22Rv1 (cell line): ENCODE data around the gene SYVN1.

ENCODE experiments used
- H3K27ac ChIP-seq: fragments of 450-650 bp; 2 replicates; pipeline ENCODE4 v1.5.1; 2017
- ZFX ChIP-seq: fragments of 450-650 bp; IDR thresholded peaks from 2 replicates; pipeline ENCODE4 v1.6.1; 2017; ENCODE audit warnings: antibody characterized with exemption, borderline replicate concordance
- TF ChIP-seq, protein P1 (sequence below): fragments of 450-650 bp; IDR thresholded peaks from 2 replicates; pipeline ENCODE4 v1.5.1; 2017; ENCODE audit warnings: mild to moderate bottlenecking

SYVN1 gene

DNA sequence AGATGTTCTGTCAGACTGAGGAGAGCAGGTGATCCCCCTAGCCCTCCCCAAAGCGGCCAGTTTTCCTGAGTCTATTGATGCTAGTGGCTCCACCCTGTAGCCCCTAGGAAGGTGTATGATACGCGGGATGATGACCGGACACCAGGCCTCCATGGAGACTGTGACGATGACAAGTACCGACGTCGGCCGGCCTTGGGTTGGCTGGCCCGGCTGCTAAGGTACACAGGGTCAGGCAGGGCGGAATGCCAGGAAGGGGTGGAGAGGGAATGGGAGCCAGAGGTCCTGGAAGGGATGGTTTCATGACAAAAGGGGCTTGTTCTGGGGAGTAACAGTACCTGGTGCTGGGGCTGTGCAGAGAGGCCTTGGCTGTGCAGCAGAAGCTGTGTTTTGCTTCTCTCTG lies 47.1 kb downstream of the SYVN1 start:
- TF ChIP-seq, protein P1, sequence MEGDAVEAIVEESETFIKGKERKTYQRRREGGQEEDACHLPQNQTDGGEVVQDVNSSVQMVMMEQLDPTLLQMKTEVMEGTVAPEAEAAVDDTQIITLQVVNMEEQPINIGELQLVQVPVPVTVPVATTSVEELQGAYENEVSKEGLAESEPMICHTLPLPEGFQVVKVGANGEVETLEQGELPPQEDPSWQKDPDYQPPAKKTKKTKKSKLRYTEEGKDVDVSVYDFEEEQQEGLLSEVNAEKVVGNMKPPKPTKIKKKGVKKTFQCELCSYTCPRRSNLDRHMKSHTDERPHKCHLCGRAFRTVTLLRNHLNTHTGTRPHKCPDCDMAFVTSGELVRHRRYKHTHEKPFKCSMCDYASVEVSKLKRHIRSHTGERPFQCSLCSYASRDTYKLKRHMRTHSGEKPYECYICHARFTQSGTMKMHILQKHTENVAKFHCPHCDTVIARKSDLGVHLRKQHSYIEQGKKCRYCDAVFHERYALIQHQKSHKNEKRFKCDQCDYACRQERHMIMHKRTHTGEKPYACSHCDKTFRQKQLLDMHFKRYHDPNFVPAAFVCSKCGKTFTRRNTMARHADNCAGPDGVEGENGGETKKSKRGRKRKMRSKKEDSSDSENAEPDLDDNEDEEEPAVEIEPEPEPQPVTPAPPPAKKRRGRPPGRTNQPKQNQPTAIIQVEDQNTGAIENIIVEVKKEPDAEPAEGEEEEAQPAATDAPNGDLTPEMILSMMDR, result no peak
- TF ChIP-seq ZFX, result no peak
- H3K27ac ChIP-seq, result no peak overlapping the region

DNA sequence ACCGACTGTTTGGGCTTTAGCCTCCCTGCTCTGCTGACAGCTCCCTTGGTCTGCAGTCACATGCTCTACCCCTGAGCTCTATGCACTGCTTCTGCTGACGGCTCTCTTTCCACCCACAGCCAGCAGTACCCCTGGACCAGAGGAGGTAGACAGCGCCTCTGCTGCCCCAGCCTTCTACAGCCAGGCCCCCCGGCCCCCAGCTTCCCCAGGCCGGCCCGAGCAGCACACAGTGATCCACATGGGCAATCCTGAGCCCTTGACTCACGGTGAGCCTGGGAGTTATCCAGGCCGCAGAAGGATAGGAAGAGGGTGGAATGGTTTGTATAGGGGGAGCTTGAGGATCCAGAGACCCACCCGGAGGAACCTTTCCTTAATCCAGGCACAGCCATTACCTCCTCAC lies 47.5 kb downstream of the SYVN1 start:
- H3K27ac ChIP-seq, result no peak overlapping the region
- TF ChIP-seq, protein P1, result no peak
- TF ChIP-seq ZFX, result no peak

DNA sequence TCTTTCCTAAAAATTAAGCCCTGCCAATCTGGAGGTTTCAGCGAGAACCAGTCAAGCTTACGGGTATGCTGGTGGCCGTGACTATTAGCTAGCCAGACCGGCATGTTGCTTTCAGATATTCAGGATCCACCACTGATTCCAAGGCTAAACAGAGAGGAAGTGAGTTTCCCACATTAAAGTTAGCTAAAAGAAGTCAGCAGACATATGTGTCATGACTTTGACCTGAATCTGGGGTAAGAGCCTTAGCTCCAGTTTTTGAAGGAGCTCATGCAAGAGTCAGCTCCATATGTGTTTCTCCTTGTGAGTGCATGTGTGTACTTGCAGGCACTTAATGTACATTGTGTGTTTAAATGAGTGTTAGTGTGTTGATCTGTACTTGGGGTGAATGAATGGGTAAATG lies 48.9 kb downstream of the SYVN1 start:
- TF ChIP-seq ZFX, result no peak
- TF ChIP-seq, protein P1, result no peak
- H3K27ac ChIP-seq, result no peak overlapping the region

DNA sequence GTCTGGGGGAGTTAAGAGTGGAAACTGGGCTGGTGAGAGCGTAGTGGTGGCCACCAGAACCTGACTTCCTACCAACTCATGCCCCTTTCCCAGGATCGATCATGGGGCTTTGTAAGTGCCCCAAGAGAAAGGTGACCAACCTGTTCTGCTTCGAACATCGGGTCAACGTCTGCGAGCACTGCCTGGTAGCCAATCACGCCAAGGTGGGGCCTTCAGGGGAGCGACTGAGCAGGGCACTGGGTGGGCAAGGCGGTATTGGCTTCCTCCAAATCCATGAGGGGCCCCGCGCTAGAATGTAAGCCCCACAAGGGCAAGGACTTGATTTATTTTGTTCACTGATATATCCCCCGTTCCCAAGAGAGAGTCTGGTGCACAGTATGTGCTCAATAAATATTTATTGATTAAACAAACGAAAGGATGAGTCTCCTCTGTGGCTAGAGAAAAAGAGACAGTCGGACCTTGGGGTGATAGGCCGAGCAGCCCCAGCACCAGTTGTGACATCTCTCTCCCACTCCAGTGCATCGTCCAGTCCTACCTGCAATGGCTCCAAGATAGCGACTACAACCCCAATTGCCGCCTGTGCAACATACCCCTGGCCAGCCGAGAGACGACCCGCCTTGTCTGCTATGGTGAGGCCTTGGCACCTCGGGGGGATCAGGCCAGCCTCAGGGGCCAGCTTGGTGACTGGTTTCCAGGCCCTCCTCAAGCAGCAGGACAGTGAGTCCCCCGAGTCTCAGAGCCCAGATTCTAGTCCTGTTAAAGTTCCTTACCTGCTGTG lies 49.5 kb downstream of the SYVN1 start:
- peak overlapping the region; percentile 80 for H3K27ac ChIP-seq
- no peak for TF ChIP-seq ZFX
- TF ChIP-seq, protein P1, result no peak

DNA sequence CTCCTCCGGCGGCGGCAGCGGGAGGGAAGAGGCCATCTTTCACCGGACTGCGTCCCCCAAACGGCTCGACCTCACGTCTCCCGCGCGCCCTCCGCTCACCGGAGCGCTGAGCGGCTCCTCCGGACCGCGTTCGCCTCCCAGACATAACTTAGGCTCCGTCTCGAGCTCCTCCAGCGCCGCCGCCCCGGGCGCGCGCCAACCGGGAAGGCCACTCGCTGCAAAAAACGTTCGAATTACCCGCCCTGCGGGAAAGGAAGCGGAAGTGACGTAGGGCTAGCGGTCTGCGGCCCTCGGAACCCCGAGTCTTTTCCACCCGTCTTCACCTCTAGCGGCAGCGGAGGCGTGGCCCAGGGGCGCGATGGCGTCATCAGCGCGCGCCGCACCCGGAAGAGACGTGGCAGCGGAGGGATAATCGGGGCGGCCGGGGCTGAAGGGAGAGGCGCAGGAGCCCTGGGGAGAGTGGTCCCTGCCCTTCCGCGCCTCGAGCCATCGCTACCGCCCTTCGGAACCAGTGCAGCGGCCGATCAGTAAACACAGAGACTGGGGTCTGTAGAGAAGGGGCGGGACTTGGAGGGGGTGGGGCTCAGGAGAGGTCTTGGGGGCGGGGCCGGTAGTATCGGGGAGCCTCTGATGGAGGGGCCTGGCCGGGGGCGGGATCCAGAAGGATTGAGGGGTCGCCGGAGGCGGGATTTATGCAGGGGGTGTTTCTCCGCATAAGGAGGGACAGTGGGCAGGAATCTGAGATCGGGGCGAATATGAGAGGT lies 50.3 kb downstream of the SYVN1 start, which contains the start of the genes CDCA5 and ZFPL1:
Gene CDCA5, minus strand, starts transcription at position 207 of the 764 bp plus-strand sequence. Its CDS starts 62 bp downstream, at position 145.
Gene ZFPL1, plus strand, starts transcription at position 389 of the 764 bp plus-strand sequence. CDS start 477 bp downstream, outside the sequence.
- H3K27ac ChIP-seq, result peak within 1 kb of the TSS; percentile 80
- no peak for TF ChIP-seq ZFX
- TF ChIP-seq, protein P1, result no peak

DNA sequence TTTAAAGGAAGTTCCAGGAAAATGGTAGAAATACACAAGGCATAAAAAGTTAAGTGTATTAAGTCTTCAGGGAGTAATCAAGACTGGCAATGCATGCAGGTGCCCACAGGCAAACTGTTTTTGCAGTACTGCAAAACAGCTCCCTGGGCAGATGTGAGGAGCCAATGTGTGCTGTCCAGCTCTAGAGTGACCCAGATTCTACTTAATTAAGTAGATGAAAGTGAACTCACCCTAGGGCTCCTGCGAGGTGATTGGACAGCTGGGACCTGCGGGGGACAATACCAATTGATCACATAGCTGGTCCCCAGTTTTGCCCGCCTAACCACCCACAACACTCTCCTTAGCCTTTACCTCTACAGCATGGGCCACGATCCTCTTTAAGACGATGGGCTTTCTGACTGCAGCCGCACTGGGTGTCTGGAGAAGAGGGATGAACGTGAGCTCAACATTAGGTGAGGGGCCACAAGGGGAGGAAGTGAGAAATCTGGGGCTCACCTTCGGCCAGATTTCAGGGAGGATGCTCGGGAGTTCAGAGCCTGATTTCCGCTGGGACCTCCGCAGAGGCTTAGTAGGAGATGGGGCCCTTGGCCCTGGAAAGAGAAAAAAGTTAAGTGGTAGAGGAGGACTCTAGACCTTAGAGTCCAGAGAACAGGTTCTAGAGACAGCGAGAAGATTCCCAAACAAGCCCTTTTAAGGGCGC lies 51.0 kb downstream of the SYVN1 start:
- peak overlapping the region; percentile 80 for H3K27ac ChIP-seq
- no peak for TF ChIP-seq ZFX
- TF ChIP-seq, protein P1, result no peak
